Lower lobe of right lung (tissue), 2 donors: ENCODE measurements around the gene WASF2. TPM values are rescaled to one million over a fixed set of nuclear protein-coding genes. Genes with fewer than 3 reads are reported as not detected.

Experiments used
- ATAC-seq, 2 donors: fragments of 200-7000 bp; cut with Tn5 transposase; one replicate each; pipeline ENCODE4 v1.9.1; 2020 to 2022; ENCODE audit warnings: mild to moderate bottlenecking in 2 of 2, moderate library complexity in 2 of 2
- DNase-seq: peaks from one replicate; pipeline ENCODE4 v3.0.0-alpha.2; 2020
- H3K27ac ChIP-seq: fragments of 200-600 bp; one replicate; pipeline ENCODE4 v1.8.0; 2022
- H3K27me3 ChIP-seq: fragments of 200-600 bp; one replicate; pipeline ENCODE4 v1.8.0; 2022; ENCODE audit warnings: low read depth
- H3K36me3 ChIP-seq: fragments of 200-600 bp; one replicate; pipeline ENCODE4 v1.8.0; 2022; ENCODE audit warnings: mild to moderate bottlenecking
- H3K4me1 ChIP-seq: fragments of 200-600 bp; one replicate; pipeline ENCODE4 v1.8.0; 2022
- H3K4me3 ChIP-seq: fragments of 200-600 bp; one replicate; pipeline ENCODE4 v1.8.0; 2022; ENCODE audit warnings: mild to moderate bottlenecking
- H3K9me3 ChIP-seq: fragments of 200-600 bp; one replicate; pipeline ENCODE4 v1.8.0; 2022
- CTCF ChIP-seq: fragments of 200-600 bp; IDR thresholded peaks from one replicate; pipeline ENCODE4 v1.8.0; 2022; ENCODE audit warnings: antibody characterized with exemption, mild to moderate bottlenecking
- intact Hi-C: fragments of 100-400 bp; cut with DNase I; formaldehyde crosslinking; loops from one replicate; pipeline ENCODE4 v1.11.0; 2022
- total RNA-seq: library from RNA; stranded (reverse); fragmentation: NEBNext Ultra II Directional; extraction: Animal tissue kit (Norgen Biotek cat#: 25700); gene quantifications from one replicate; pipeline ENCODE4 v1.2.1, GENCODE V29; 2021
- donor health status: DM: no; HTN: yes; CAD: no; lungs with severe emphysema.

WASF2 gene
- total RNA-seq, 1 donor from 2014 or later = 159 TPM

DNA sequence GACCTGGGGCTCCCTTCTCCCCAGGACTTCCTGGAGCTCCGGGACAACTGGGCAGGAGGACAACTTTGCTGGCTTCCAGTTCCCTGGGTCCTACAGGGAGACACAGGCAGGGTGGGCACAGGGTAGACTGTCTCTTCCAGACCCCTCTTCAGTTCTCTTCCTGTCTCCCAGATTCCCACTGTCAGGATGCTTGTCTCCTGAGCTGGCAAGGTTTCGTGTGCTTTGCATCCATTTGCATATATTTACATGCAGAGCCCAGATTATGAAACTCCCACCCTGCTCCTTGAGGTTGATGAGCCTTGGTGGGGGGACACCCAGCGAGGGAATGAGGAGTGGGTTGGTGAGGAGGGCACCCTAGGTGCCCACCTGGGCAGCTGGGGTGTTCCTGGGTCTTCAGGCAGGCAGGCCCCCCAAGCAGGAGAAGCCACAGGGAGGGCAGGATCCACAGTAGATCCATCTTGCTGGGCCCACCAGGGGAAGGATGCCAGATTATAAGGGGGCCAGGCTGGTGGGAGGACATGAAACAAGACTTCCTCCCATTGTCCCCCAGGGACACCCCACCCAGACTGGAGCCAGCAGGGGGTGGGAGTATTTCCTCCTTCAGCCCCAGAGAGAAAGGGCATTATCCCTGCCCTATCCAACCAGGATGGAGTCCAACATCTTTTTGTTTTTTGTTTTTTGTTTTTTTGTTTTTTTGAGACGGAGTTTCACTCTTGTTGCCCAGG is 115.4 kb downstream of the WASF2 start, which contains the start of gene FCN3:
Gene FCN3 (minus strand): TSS at position 463 of the 725 bp plus-strand sequence. CDS start 6 bp downstream, at position 457.
- no peak for TF ChIP-seq CTCF
- H3K9me3 ChIP-seq = no peaks in the 10 kb centered on the region
- ATAC-seq (no peak), DNase-seq (no peak)
- H3K4me3 ChIP-seq = peak within 1 kb of the TSS; percentile 47
- intact Hi-C loops = no loop called here
- H3K4me1 ChIP-seq = peaks cover 15% of the 10 kb centered on the region
- H3K27ac ChIP-seq = peak within 1 kb of the TSS; percentile 97
- H3K27me3 ChIP-seq = no peaks in the 10 kb centered on the region
- no peaks in the 10 kb centered on the region for H3K36me3 ChIP-seq

DNA sequence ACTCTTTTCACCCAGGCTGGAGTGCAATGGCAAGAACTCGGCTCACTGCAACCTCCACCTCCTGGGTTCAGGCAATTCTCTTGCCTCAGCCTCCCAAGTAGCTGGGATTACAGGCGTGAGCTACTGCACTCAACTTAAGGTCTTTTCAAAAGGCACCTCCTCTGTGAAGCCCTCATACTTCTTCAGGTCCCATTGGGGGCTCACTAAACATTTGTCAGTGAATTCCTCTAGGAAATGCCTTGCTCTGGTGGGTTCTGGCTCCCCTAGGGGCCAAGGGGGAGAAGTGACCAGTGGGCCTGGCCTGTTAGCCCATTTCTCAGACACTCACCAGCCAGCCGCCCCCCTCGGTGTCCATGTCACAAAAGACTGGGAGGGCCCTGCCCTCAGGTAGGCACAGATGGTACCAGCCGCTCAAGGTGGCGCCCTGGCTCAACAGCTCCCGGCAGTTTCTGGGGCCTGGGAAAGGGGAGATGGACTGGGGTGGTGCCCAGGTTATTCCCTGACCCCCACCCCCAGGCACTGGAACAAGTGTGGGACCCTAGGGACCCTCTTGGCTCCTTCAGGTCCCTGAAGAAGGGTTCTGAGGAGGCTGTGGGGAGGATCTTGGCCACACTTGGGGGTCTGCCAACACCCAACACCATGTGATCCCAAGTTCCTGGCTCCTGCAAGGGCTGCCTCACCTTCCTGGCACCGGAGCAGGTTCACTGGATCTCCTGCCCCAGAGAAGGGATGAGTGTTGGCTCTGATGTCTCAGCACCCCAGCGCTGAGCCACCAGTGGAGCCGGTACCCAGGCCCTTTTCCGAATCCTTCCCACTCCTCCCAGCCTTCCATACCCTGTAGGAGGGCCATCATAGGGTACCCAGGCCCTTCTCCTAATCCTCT is 116.9 kb downstream of the WASF2 start:
- DNase-seq = no peak
- peak; percentile 31 for TF ChIP-seq CTCF
- peak overlapping the region; percentile 47 for H3K4me3 ChIP-seq
- no peaks in the 10 kb centered on the region for H3K27me3 ChIP-seq
- peak overlapping the region; percentile 97 for H3K27ac ChIP-seq
- no peak for ATAC-seq
- no peaks in the 10 kb centered on the region for H3K36me3 ChIP-seq
- intact Hi-C loops = no loop called here
- H3K4me1 ChIP-seq = peaks cover 29% of the 10 kb centered on the region
- H3K9me3 ChIP-seq = no peaks in the 10 kb centered on the region

GRCh38 chr1:27372022-27372807 is 117.8 kb downstream of the WASF2 start:
- intact Hi-C loops = no loop called here
- TF ChIP-seq CTCF = no peak
- DNase-seq (no peak), ATAC-seq (no peak)
- peak overlapping the region; percentile 97 for H3K27ac ChIP-seq
- no peaks in the 10 kb centered on the region for H3K27me3 ChIP-seq
- H3K9me3 ChIP-seq = no peaks in the 10 kb centered on the region
- peaks cover 38% of the 10 kb centered on the region for H3K4me1 ChIP-seq
- no peaks in the 10 kb centered on the region for H3K36me3 ChIP-seq
- H3K4me3 ChIP-seq = peak overlapping the region; percentile 47

DNA sequence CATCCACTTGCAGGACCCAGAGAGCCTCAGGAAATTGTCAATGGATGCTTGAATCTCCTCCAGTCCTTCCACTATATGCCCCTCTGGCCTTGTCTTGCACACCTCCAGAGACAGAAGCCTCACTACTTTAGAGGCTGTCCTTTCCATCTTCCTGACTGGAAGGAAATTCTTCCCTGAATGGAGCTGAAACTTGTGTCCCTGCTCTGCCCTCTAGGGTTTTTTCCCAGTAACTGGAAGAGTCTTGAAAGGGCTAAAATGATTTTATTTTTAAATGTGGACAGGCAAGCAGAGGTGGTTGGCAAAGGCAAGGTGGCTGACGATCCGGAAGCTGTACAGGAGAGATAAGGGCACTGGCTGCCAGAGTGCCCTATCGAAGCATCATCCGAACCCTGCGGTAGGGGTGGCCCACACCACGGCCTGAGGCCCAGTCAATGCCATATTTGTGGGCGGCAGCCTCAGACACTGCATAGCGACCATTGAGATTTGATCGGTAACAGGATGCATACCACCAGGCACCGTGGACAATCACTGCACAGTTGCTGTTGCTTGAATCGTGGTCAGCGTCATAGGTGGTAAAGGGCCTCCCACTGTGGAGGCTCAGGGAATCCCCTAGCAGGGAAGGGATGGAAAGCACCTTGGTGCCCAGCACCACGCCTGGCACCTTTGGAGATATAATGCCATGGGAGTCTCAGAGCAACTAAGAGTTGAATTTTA is 120.9 kb downstream of the WASF2 start:
- peak overlapping the region; percentile 97 for H3K27ac ChIP-seq
- peaks cover 46% of the 10 kb centered on the region for H3K4me1 ChIP-seq
- ATAC-seq = no peak
- no peak for DNase-seq
- H3K36me3 ChIP-seq = peaks cover 11% of the 10 kb centered on the region
- H3K4me3 ChIP-seq = peak overlapping the region; percentile 47
- H3K27me3 ChIP-seq = no peaks in the 10 kb centered on the region
- peak; percentile 20 for TF ChIP-seq CTCF
- no peaks in the 10 kb centered on the region for H3K9me3 ChIP-seq
- intact Hi-C loops = no loop called here
